Lung (tissue), 12 donors: ENCODE measurements around the gene ATP13A5. TPM values are rescaled to one million over a fixed set of nuclear protein-coding genes. Genes with fewer than 3 reads are reported as not detected.

ENCODE experiments used
- ATAC-seq: fragments of 200-7000 bp; cut with Tn5 transposase; one replicate; pipeline ENCODE4 v1.9.1; 2020; ENCODE audit warnings: moderate number of reproducible peaks; ENCODE audit not compliant: insufficient read depth, low FRiP score
- DNase-seq, 3 donors: peaks; one replicate each; pipeline ENCODE4 v3.0.0-alpha.2; 2013 to 2017
- H3K27ac ChIP-seq, 2 donors: one replicate each; pipeline ENCODE4 v1.5.1; 2013; ENCODE audit warnings: mild to moderate bottlenecking in 2 of 2, moderate library complexity in 2 of 2, control low read depth in 1 of 2, inconsistent platforms in 1 of 2, low read depth in 1 of 2, low read length in 1 of 2
- H3K27me3 ChIP-seq, 3 donors: one replicate each; pipeline ENCODE4 v1.5.1; 2013; ENCODE audit warnings: low read length in 2 of 3; ENCODE audit not compliant: control insufficient read depth in 3 of 3, insufficient read depth in 3 of 3
- H3K36me3 ChIP-seq, 4 donors: one replicate each; pipeline ENCODE4 v1.5.1; 2013; ENCODE audit warnings: low read length in 4 of 4, mild to moderate bottlenecking in 1 of 4, moderate library complexity in 1 of 4; ENCODE audit not compliant: control insufficient read depth in 4 of 4, insufficient read depth in 4 of 4
- H3K4me1 ChIP-seq, 5 donors: one replicate each; pipeline ENCODE4 v1.5.1; 2013; ENCODE audit warnings: low read length in 5 of 5, mild to moderate bottlenecking in 2 of 5, moderate library complexity in 1 of 5; ENCODE audit not compliant: control insufficient read depth in 5 of 5, insufficient read depth in 5 of 5
- H3K4me3 ChIP-seq: one replicate; pipeline ENCODE4 v1.5.1; 2013; ENCODE audit warnings: mild to moderate bottlenecking, control low read depth, moderate library complexity
- H3K9ac ChIP-seq, 2 donors: one replicate each; pipeline ENCODE4 v1.5.1; 2013; ENCODE audit warnings: low read length in 2 of 2, control low read depth in 1 of 2; ENCODE audit not compliant: insufficient read depth in 1 of 2
- H3K9me3 ChIP-seq, 4 donors: one replicate each; pipeline ENCODE4 v1.5.1; 2013; ENCODE audit warnings: low read length in 3 of 4, mild to moderate bottlenecking in 1 of 4, moderate library complexity in 1 of 4; ENCODE audit not compliant: control insufficient read depth in 4 of 4, insufficient read depth in 3 of 4
- CTCF ChIP-seq: IDR thresholded peaks from 2 replicates; pipeline ENCODE4 v1.5.1; 2012; ENCODE audit warnings: mild to moderate bottlenecking; ENCODE audit errors: control extremely low read depth, extremely low read depth
- WGBS, 2 donors: extraction: QIAGEN DNeasy Blood & Tissue Kit; methylation state at CpG; one replicate each; pipeline ENCODE4 v1.1.7; 2013; 5-methylcytosine and 5-hydroxymethylcytosine counted together
- polyA plus RNA-seq, 2 donors: library from polyadenylated mRNA; stranded (reverse); fragments of 200-250 nt; gene quantifications; one replicate each; pipeline ENCODE4 v1.2.1, GENCODE V29; 2013
- total RNA-seq, 2 donors: library from RNA; depleted of rRNA in 1 of 2; stranded (reverse); fragments of >200 nt in 1 of 2; gene quantifications; one replicate each; pipeline ENCODE4 v1.2.1, GENCODE V29; 2014 to 2021
- donor health status: control.
- donor health status: control.
- donor health status: Bipolar disorder and iron deficiency.
- donor health status: healthy.
- donor health status: DM: yes; HTN: yes; CAD: no.

ATP13A5 gene
- total and polyA plus RNA-seq, 4 donors, result 0.34 to 1.2 (median 1.1) TPM

- Histone ChIP-seq H3K4me1 (no peaks in the 10 kb centered on the region), H3K9me3 (peaks cover 0 to 2% (median under 1%) of the 10 kb centered on the region in 4 donors), H3K27me3 (no peaks in the 10 kb centered on the region), H3K9ac (no peak overlapping the region), H3K4me3 (no peak overlapping the region), H3K36me3 (no peaks in the 10 kb centered on the region), H3K27ac (no peak overlapping the region)
- WGBS, 2 donors, result 53 to 74% methylated on average over 3 of the region's 3 CpGs
- no peak for ATAC-seq
- no peak for DNase-seq
- TF ChIP-seq CTCF, result no peak
These were observed 124.4 kb downstream of the ATP13A5 start for GRCh38 chr3:193253986-193254660.

GRCh38 chr3:193250492-193250891 lies 128.1 kb downstream of the ATP13A5 start:
- no peak overlapping the region for H3K4me3 ChIP-seq
- ATAC-seq (no peak), DNase-seq (no peak)
- no peak overlapping the region for H3K9ac ChIP-seq
- WGBS, 2 donors, result 90% methylated on average over 4 of the region's 4 CpGs
- no peak overlapping the region for H3K27ac ChIP-seq
- H3K27me3 ChIP-seq, result no peaks in the 10 kb centered on the region
- no peak for TF ChIP-seq CTCF
- H3K9me3 ChIP-seq, result peaks cover 0 to 10% (median 3%) of the 10 kb centered on the region in 4 donors
- no peaks in the 10 kb centered on the region for H3K36me3 ChIP-seq
- H3K4me1 ChIP-seq, result no peaks in the 10 kb centered on the region

GRCh38 chr3:193248848-193249468 lies 129.6 kb downstream of the ATP13A5 start:
- DNase-seq (no peak), ATAC-seq (no peak)
- H3K4me1 ChIP-seq, result no peaks in the 10 kb centered on the region
- 50 to 98% methylated on average over 2 of the region's 2 CpGs for WGBS, 2 donors
- H3K27ac ChIP-seq, result no peak overlapping the region
- H3K36me3 ChIP-seq, result no peaks in the 10 kb centered on the region
- no peaks in the 10 kb centered on the region for H3K27me3 ChIP-seq
- TF ChIP-seq CTCF, result no peak
- no peak overlapping the region for H3K4me3 ChIP-seq
- H3K9ac ChIP-seq, result no peak overlapping the region
- H3K9me3 ChIP-seq, result peaks cover 0 to 10% (median 3%) of the 10 kb centered on the region in 4 donors
